Cardiac muscle cell (in vitro differentiated cells and primary cell): ENCODE measurements around the gene NAV2. TPM values are rescaled to one million over a fixed set of nuclear protein-coding genes. Genes with fewer than 3 reads are reported as not detected.
A peak's percentile ranks its signal among the peaks of the same experiment; 100 is the strongest.
"Not testable (repeated sequence)": the region's sequence is repeated elsewhere in the genome, so short reads cannot be mapped to it uniquely, and the experiment has no call there.

Experiments
- DNase-seq, 2 donors: peaks; one replicate each; pipeline versions ENCODE4 v3.0.0 to v3.0.0-alpha.2; 2010 to 2017; ENCODE audit warnings: low read depth in 1 of 2, low spot score in 1 of 2
- H3K27ac ChIP-seq: fragments of 200-600 bp; sonication (generic); 2 replicates; pipeline ENCODE4 v1.5.1; 2016
- H3K27me3 ChIP-seq: fragments of 200-600 bp; sonication (generic); 2 replicates; pipeline ENCODE4 v1.6.0; 2016; ENCODE audit warnings: control low read depth
- H3K36me3 ChIP-seq: fragments of 200-600 bp; sonication (generic); 2 replicates; pipeline ENCODE4 v1.5.1; 2016; ENCODE audit warnings: control low read depth
- H3K4me1 ChIP-seq: fragments of 200-600 bp; sonication (generic); 2 replicates; pipeline ENCODE4 v1.8.1; 2017; ENCODE audit warnings: low read depth, mild to moderate bottlenecking, mixed run types
- H3K4me3 ChIP-seq: fragments of 200-600 bp; sonication (generic); 2 replicates; pipeline ENCODE4 v1.5.1; 2016; ENCODE audit warnings: mild to moderate bottlenecking
- H3K9me3 ChIP-seq: fragments of 200-600 bp; sonication (generic); 2 replicates; pipeline ENCODE4 v1.5.1; 2017; ENCODE audit warnings: low read depth, mild to moderate bottlenecking, control low read depth
- polyA plus RNA-seq: library from polyadenylated mRNA; unstranded; fragments of >200 nt; fragmentation: Nextera tagmentation; extraction: Ambion mirVana; gene quantifications from 2 replicates; pipeline ENCODE4 v1.2.1, GENCODE V29; 2016
- total RNA-seq: library from RNA; depleted of rRNA; stranded (reverse); fragments of >200 nt; gene quantifications from 2 replicates; pipeline ENCODE4 v1.2.3, GENCODE V29; 2016
- TF ChIP-seq, protein P1 (sequence below): IDR thresholded peaks from 2 replicates; pipeline ENCODE4 v1.5.1; 2012; ENCODE audit warnings: low read depth, mild to moderate bottlenecking, low read length

NAV2 gene
- total and polyA plus RNA-seq, 2 experiments from 2014 or later, result 113 to 164 TPM

- no peak for DNase-seq
- Histone ChIP-seq H3K27me3 (no peaks in the 10 kb centered on the region), H3K9me3 (no peaks in the 10 kb centered on the region), H3K27ac (no peak overlapping the region), H3K4me1 (no peaks in the 10 kb centered on the region), H3K36me3 (peaks cover 38% of the 10 kb centered on the region), H3K4me3 (no peak overlapping the region)
- TF ChIP-seq, protein P1, sequence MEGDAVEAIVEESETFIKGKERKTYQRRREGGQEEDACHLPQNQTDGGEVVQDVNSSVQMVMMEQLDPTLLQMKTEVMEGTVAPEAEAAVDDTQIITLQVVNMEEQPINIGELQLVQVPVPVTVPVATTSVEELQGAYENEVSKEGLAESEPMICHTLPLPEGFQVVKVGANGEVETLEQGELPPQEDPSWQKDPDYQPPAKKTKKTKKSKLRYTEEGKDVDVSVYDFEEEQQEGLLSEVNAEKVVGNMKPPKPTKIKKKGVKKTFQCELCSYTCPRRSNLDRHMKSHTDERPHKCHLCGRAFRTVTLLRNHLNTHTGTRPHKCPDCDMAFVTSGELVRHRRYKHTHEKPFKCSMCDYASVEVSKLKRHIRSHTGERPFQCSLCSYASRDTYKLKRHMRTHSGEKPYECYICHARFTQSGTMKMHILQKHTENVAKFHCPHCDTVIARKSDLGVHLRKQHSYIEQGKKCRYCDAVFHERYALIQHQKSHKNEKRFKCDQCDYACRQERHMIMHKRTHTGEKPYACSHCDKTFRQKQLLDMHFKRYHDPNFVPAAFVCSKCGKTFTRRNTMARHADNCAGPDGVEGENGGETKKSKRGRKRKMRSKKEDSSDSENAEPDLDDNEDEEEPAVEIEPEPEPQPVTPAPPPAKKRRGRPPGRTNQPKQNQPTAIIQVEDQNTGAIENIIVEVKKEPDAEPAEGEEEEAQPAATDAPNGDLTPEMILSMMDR, result no peak
Measured at GRCh38 chr11:20122131-20122530, 409.5 kb downstream of the NAV2 start.

GRCh38 chr11:20125927-20126326, 413.3 kb downstream of the NAV2 start:
- H3K27ac ChIP-seq, result no peak overlapping the region
- DNase-seq, result peak in 1 of 2 donors; percentile 48
- H3K4me3 ChIP-seq, result no peak overlapping the region
- no peaks in the 10 kb centered on the region for H3K9me3 ChIP-seq
- TF ChIP-seq, protein P1, result no peak
- peaks cover 2% of the 10 kb centered on the region for H3K36me3 ChIP-seq
- H3K4me1 ChIP-seq, result no peaks in the 10 kb centered on the region
- H3K27me3 ChIP-seq, result peaks cover 8% of the 10 kb centered on the region

DNA sequence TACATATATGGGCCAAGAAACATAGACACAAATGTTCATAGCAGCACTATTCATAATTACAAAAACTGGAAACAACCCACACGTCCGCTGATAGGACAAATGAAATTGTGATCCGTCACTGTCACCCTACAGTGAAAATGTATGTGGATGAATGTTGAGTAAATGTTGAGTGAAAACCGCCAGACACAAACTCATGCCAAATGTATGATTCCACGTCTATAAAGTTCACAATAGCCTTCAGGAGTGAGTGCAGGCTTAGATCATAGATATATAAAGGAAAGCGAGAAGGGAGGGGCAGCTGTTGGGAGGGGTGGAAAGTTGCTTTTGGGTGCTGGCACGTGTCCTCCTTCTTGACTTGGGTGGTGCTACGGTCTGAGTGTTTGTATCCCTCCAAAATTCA, 414.1 kb downstream of the NAV2 start:
- Histone ChIP-seq H3K27ac (no peak overlapping the region), H3K4me3 (no peak overlapping the region), H3K4me1 (no peaks in the 10 kb centered on the region), H3K36me3 (no peaks in the 10 kb centered on the region), H3K9me3 (no peaks in the 10 kb centered on the region), H3K27me3 (peaks cover 14% of the 10 kb centered on the region)
- TF ChIP-seq, protein P1, result no peak
- DNase-seq, result no peak

GRCh38 chr11:20127671-20128527, 415.3 kb downstream of the NAV2 start:
- Histone ChIP-seq H3K9me3 (no peaks in the 10 kb centered on the region), H3K27ac (no peak overlapping the region), H3K36me3 (no peaks in the 10 kb centered on the region), H3K4me1 (no peaks in the 10 kb centered on the region), H3K4me3 (no peak overlapping the region), H3K27me3 (peaks cover 20% of the 10 kb centered on the region)
- TF ChIP-seq, protein P1, result peak; percentile 86
- DNase-seq, result peak; percentile 82 to 84

- peaks cover 23% of the 10 kb centered on the region for H3K27me3 ChIP-seq
- not testable (repeated sequence) for DNase-seq, H3K9me3 ChIP-seq, H3K36me3 ChIP-seq, H3K4me1 ChIP-seq, H3K27ac ChIP-seq, H3K4me3 ChIP-seq
Measured at GRCh38 chr11:20128528-20128825, 415.8 kb downstream of the NAV2 start.

DNA sequence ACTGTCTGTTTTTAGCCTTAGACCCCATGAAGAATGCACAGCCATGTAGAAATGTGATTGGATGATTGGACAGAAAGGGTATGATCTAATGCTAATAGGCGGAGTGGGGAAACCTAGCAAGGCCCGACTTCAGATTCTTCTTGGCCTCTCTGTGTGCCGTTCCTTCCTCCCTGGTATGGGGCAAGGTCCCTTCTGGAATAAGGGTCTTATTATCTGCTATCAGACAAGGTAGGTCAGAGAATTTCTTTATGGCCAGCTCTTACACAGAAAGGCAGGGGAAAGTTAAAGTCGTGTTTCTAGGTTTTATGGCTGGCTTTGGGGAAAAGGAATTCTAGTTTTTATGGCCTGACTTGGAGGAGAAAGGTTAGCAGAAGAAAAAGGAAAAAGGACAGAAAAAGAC, 417.0 kb downstream of the NAV2 start:
- no peak overlapping the region for H3K4me3 ChIP-seq
- TF ChIP-seq, protein P1, result no peak
- H3K9me3 ChIP-seq, result no peaks in the 10 kb centered on the region
- no peak overlapping the region for H3K27ac ChIP-seq
- no peak for DNase-seq
- H3K36me3 ChIP-seq, result no peaks in the 10 kb centered on the region
- H3K4me1 ChIP-seq, result no peaks in the 10 kb centered on the region
- H3K27me3 ChIP-seq, result peaks cover 34% of the 10 kb centered on the region
